Panc1 (cell line): ENCODE data around the gene DHX38. TPM values are rescaled to one million over a fixed set of nuclear protein-coding genes. Genes with fewer than 3 reads are reported as not detected.
A peak's percentile ranks its signal among the peaks of the same experiment; 100 is the strongest.

ENCODE experiments used
- ATAC-seq: fragments of 200-7000 bp; cut with Tn5 transposase; 2 replicates; pipeline ENCODE4 v1.9.1; 2020; ENCODE audit warnings: mild to moderate bottlenecking, moderate library complexity
- BruUV-seq: library from RNA; stranded (reverse); fragments of 400-500 nt; replicated peaks from 2 replicates; lab custom pipeline; 2021; lab: Mats Ljungman, UMichigan
- CTCF ChIA-PET: fragments of 300-600 bp; sonication (Branson Sonifier 250); formaldehyde crosslinking; loops from one replicate; lab custom pipeline; 2022; ENCODE audit warnings: antibody characterized with exemption; lab: Charles Lee
- POLR2A ChIA-PET: fragments of 300-600 bp; sonication (Branson Sonifier 250); formaldehyde crosslinking; loops from one replicate; lab custom pipeline; 2022; ENCODE audit warnings: antibody characterized with exemption; lab: Charles Lee
- DNase-seq: peaks from one replicate; pipeline ENCODE4 v3.0.0-alpha.2; 2010; ENCODE audit warnings: low read depth, low spot score
- H3K27ac ChIP-seq: 2 replicates; pipeline ENCODE4 v1.5.1; 2011; ENCODE audit warnings: mild to moderate bottlenecking, low read length, inconsistent platforms
- H3K27me3 ChIP-seq: fragments of 200-500 bp; sonication (Bioruptor generic); 2 replicates; pipeline ENCODE4 v1.6.0; 2014; ENCODE audit warnings: low read length, inconsistent platforms; ENCODE audit not compliant: control insufficient read depth, insufficient read depth
- H3K36me3 ChIP-seq: fragments of 200-500 bp; sonication (Bioruptor generic); 2 replicates; pipeline ENCODE4 v1.5.1; 2014; ENCODE audit warnings: inconsistent platforms, mild to moderate bottlenecking, low read length, moderate library complexity; ENCODE audit not compliant: control insufficient read depth, insufficient read depth
- H3K4me1 ChIP-seq: 2 replicates; pipeline ENCODE4 v1.5.1; 2011; ENCODE audit warnings: inconsistent platforms, mild to moderate bottlenecking, low read length, moderate library complexity; ENCODE audit not compliant: control insufficient read depth, insufficient read depth
- H3K4me3 ChIP-seq, 2 experiments: 2 replicates each; pipeline ENCODE4 v1.5.1; 2011 to 2012; ENCODE audit warnings: low read depth in 2 of 2, low read length in 2 of 2, mild to moderate bottlenecking in 2 of 2, inconsistent platforms in 1 of 2, moderate library complexity in 1 of 2
- H3K9me3 ChIP-seq: fragments of 200-500 bp; sonication (Bioruptor generic); 2 replicates; pipeline ENCODE4 v1.5.1; 2014; ENCODE audit warnings: low read depth, mild to moderate bottlenecking, inconsistent platforms, low read length, moderate library complexity; ENCODE audit not compliant: control insufficient read depth, insufficient read depth
- CTCF ChIP-seq: fragments of 450-650 bp; IDR thresholded peaks from 2 replicates; pipeline ENCODE4 v1.5.1; 2017; ENCODE audit warnings: mild to moderate bottlenecking
- POLR2AphosphoS5 ChIP-seq: IDR thresholded peaks from 2 replicates; pipeline ENCODE4 v1.6.1; 2012; ENCODE audit warnings: mild to moderate bottlenecking, low read depth, low read length, moderate library complexity
- REST ChIP-seq, 2 experiments: IDR thresholded peaks; 2 replicates each; pipeline ENCODE4 v1.6.1; 2011 to 2012; ENCODE audit warnings: low read depth in 2 of 2, control low read depth in 1 of 2, low read length in 1 of 2, mild to moderate bottlenecking in 1 of 2, moderate library complexity in 1 of 2; ENCODE audit not compliant: insufficient read depth in 1 of 2
- SIN3A ChIP-seq: IDR thresholded peaks from 2 replicates; pipeline ENCODE4 v1.6.1; 2012; ENCODE audit warnings: low read depth, mild to moderate bottlenecking, low read length, moderate library complexity, borderline replicate concordance; ENCODE audit not compliant: insufficient read depth
- TCF7L2 ChIP-seq: IDR thresholded peaks from 2 replicates; pipeline ENCODE4 v1.6.1; 2011; ENCODE audit warnings: mild to moderate bottlenecking, low read depth, low read length, inconsistent platforms
- in situ Hi-C: cut with HindIII; loops from 2 replicates; pipeline ENCODE4 v1.10.0; 2016; ENCODE audit warnings: low sequenced_read_pairs, low pct_unique_long_range_greater_than_20kb
- intact Hi-C: fragments of 100-400 bp; cut with micrococcal nuclease; formaldehyde crosslinking; loops from one replicate; pipeline ENCODE4 v1.10.0; 2022; ENCODE audit not compliant: unreplicated experiment
- total RNA-seq: library from RNA; stranded (reverse); gene quantifications from one replicate; pipeline ENCODE4 v1.2.1, GENCODE V29; 2021; ENCODE audit not compliant: unreplicated experiment

The DHX38 gene
- total RNA-seq, 1 experiment from 2014 or later, result 45.5 TPM

- DNase-seq, result no peak
- in situ Hi-C loops, result no loop called here
- TF ChIP-seq SIN3A, result no peak
- no peak for TF ChIP-seq REST (IDR thresholded peaks at IDR 0.05; ENCODE audit: insufficient read depth in 1 of 2, low read depth in 2 of 2, low read length in 1 of 2)
- peak; percentile 68; the same call in 1 of the 2 replicates for TF ChIP-seq CTCF
- no peak for TF ChIP-seq POLR2AphosphoS5
- TF ChIP-seq TCF7L2, result no peak
- ChIA-PET POLR2A (no interaction called here), CTCF (interaction anchor here (0.9 kb wide), 1 partner anchor 16 kb away, joined by 3 read pairs; no protein-coding TSS in a partner anchor)
- peaks cover 12% of the 10 kb centered on the region for H3K4me1 ChIP-seq
- ATAC-seq, result peak; percentile 96
- H3K9me3 ChIP-seq, result no peaks in the 10 kb centered on the region
- BruUV-seq, result no TSS peak
- H3K4me3 ChIP-seq, result no peak overlapping the region
- H3K27me3 ChIP-seq, result no peaks in the 10 kb centered on the region
- H3K36me3 ChIP-seq, result peaks cover 3% of the 10 kb centered on the region
- intact Hi-C loops, result no loop called here
- H3K27ac ChIP-seq, result no peak overlapping the region
Measured at GRCh38 chr16:72099377-72099818, 5.8 kb downstream of the DHX38 start.

GRCh38 chr16:72101195-72101594, 7.5 kb downstream of the DHX38 start:
- no peaks in the 10 kb centered on the region for H3K9me3 ChIP-seq
- H3K27me3 ChIP-seq, result no peaks in the 10 kb centered on the region
- peaks cover 3% of the 10 kb centered on the region; the same call in 1 of the 2 replicates for H3K36me3 ChIP-seq
- no peak overlapping the region for H3K4me3 ChIP-seq
- BruUV-seq, result no TSS peak
- H3K4me1 ChIP-seq, result no peaks in the 10 kb centered on the region
- DNase-seq (no peak), ATAC-seq (no peak)
- POLR2A ChIA-PET, result no interaction called here
- in situ Hi-C loops (no loop called here), intact Hi-C loops (loop anchor here (5.0 kb wide), 1 partner anchor 34 kb away; no protein-coding TSS in a partner anchor)
- TF ChIP-seq SIN3A, result no peak
- TF ChIP-seq CTCF, result no peak
- no peak for TF ChIP-seq TCF7L2
- TF ChIP-seq POLR2AphosphoS5, result no peak
- no peak overlapping the region for H3K27ac ChIP-seq
- CTCF ChIA-PET, result no interaction called here
